ENCODE results near the gene C12orf60.

C12orf60 gene

GRCh38 chr12:14777271-14777670 lies 26.2 kb upstream of the C12orf60 start:
- no peak for DNase-seq

- no peak for DNase-seq
Measured at GRCh38 chr12:14779834-14780233, 23.6 kb upstream of the C12orf60 start.

GRCh38 chr12:14780859-14781258 lies 22.6 kb upstream of the C12orf60 start:
- no peak for DNase-seq

- DNase-seq: no peak
Measured at GRCh38 chr12:14781563-14781962, 21.9 kb upstream of the C12orf60 start.

- DNase-seq: no peak
Measured at GRCh38 chr12:14782756-14783155, 20.7 kb upstream of the C12orf60 start.

- DNase-seq: no peak
Measured at GRCh38 chr12:14784471-14784870, 19.0 kb upstream of the C12orf60 start.

- no peak for DNase-seq
Measured at GRCh38 chr12:14785568-14785967, 17.9 kb upstream of the C12orf60 start.

GRCh38 chr12:14795028-14795448 lies 8.4 kb upstream of the C12orf60 start:
- DNase-seq: no peak

GRCh38 chr12:14802247-14802646 lies 1.2 kb upstream of the C12orf60 start:
- DNase-seq: no peak

GRCh38 chr12:14802721-14803010 lies 804 bp upstream of the C12orf60 start:
- DNase-seq: no peak

GRCh38 chr12:14803830-14804160 lies 325 bp downstream of the C12orf60 start:
- no peak for DNase-seq

GRCh38 chr12:14810167-14810952 lies 6.9 kb downstream of the C12orf60 start:
- no peak for DNase-seq

- DNase-seq: no peak
Measured at GRCh38 chr12:14810953-14811483, 7.5 kb downstream of the C12orf60 start.

GRCh38 chr12:14811486-14811885 lies 8.0 kb downstream of the C12orf60 start:
- no peak for DNase-seq

- DNase-seq: no peak
Measured at GRCh38 chr12:14814014-14814413, 10.5 kb downstream of the C12orf60 start, which contains the start of gene SMCO3. Gene SMCO3, minus strand, starts transcription at chr12:14814182. Its CDS starts 7,502 bp downstream, at chr12:14806680.

- DNase-seq: no peak
Measured at GRCh38 chr12:14824012-14824634, 20.7 kb downstream of the C12orf60 start.

GRCh38 chr12:14825256-14825655 lies 21.8 kb downstream of the C12orf60 start:
- no peak for DNase-seq

GRCh38 chr12:14826491-14826890 lies 23.0 kb downstream of the C12orf60 start:
- DNase-seq: no peak

GRCh38 chr12:14827043-14827442 lies 23.6 kb downstream of the C12orf60 start:
- DNase-seq: no peak

- DNase-seq: no peak
Measured at GRCh38 chr12:14828892-14829291, 25.4 kb downstream of the C12orf60 start.

- no peak for DNase-seq
Measured at GRCh38 chr12:14833336-14833735, 29.9 kb downstream of the C12orf60 start.

- DNase-seq: no peak
Measured at GRCh38 chr12:14833952-14834351, 30.5 kb downstream of the C12orf60 start.

- DNase-seq: no peak
Measured at GRCh38 chr12:14834509-14834908, 31.0 kb downstream of the C12orf60 start.
